HG03039 (cell line): ENCODE results near the gene TTC32.
"Not testable (repeated sequence)": the region's sequence is repeated elsewhere in the genome, so short reads cannot be mapped to it uniquely, and the experiment has no call there.

Experiments used
- ATAC-seq: cut with Tn5 transposase; IDR thresholded peaks from one replicate; pipeline ENCODE4 v1.9.1; 2021; ENCODE audit warnings: mild to moderate bottlenecking, moderate library complexity; ENCODE audit not compliant: unreplicated experiment

The TTC32 gene

GRCh38 chr2:19899985-19900930, 1.5 kb downstream of the TTC32 start:
- ATAC-seq: peak; percentile 20

- ATAC-seq: no peak
These were observed 3.0 kb downstream of the TTC32 start for GRCh38 chr2:19898592-19899329.

- no peak for ATAC-seq
These were observed 4.0 kb downstream of the TTC32 start for GRCh38 chr2:19897623-19898245.

- ATAC-seq: no peak
These were observed 6.2 kb downstream of the TTC32 start for GRCh38 chr2:19895535-19895934.

- no peak for ATAC-seq
These were observed 7.5 kb downstream of the TTC32 start for GRCh38 chr2:19894134-19894792.

GRCh38 chr2:19893520-19894133, 8.2 kb downstream of the TTC32 start:
- ATAC-seq: peak; percentile 73

- ATAC-seq: not testable (repeated sequence)
These were observed 9.8 kb downstream of the TTC32 start for GRCh38 chr2:19891971-19892370.

- ATAC-seq: no peak
These were observed 11.7 kb downstream of the TTC32 start for GRCh38 chr2:19890104-19890503.

- no peak for ATAC-seq
These were observed 13.0 kb downstream of the TTC32 start for GRCh38 chr2:19888831-19889230.

GRCh38 chr2:19887510-19887909, 14.3 kb downstream of the TTC32 start:
- ATAC-seq: no peak

GRCh38 chr2:19886261-19886660, 15.5 kb downstream of the TTC32 start:
- no peak for ATAC-seq

- no peak for ATAC-seq
These were observed 16.0 kb downstream of the TTC32 start for GRCh38 chr2:19885791-19886190.

GRCh38 chr2:19883971-19884720, 17.6 kb downstream of the TTC32 start:
- no peak for ATAC-seq

- no peak for ATAC-seq
These were observed 18.3 kb downstream of the TTC32 start for GRCh38 chr2:19883486-19883885.

GRCh38 chr2:19882286-19882685, 19.5 kb downstream of the TTC32 start:
- no peak for ATAC-seq

GRCh38 chr2:19881908-19882265, 19.9 kb downstream of the TTC32 start:
- ATAC-seq: no peak

GRCh38 chr2:19881221-19881907, 20.4 kb downstream of the TTC32 start:
- no peak for ATAC-seq

GRCh38 chr2:19880191-19880590, 21.6 kb downstream of the TTC32 start:
- ATAC-seq: not testable (repeated sequence)

GRCh38 chr2:19879120-19879519, 22.7 kb downstream of the TTC32 start:
- no peak for ATAC-seq
